BLaER1 (cell line): ENCODE data around the gene GJC2.

Experiments
- H3K27ac ChIP-seq: shearing (Covaris generic); formaldehyde crosslinking; 2 replicates; pipeline ENCODE4 v1.8.1; 2022
- H3K27me3 ChIP-seq: shearing (Covaris generic); formaldehyde crosslinking; 2 replicates; pipeline ENCODE4 v1.8.1; 2022
- H3K36me3 ChIP-seq: shearing (Covaris generic); formaldehyde crosslinking; 2 replicates; pipeline ENCODE4 v1.8.1; 2022
- H3K4me1 ChIP-seq: shearing (Covaris generic); formaldehyde crosslinking; 2 replicates; pipeline ENCODE4 v1.8.1; 2022
- H3K4me2 ChIP-seq: shearing (Covaris generic); formaldehyde crosslinking; 2 replicates; pipeline ENCODE4 v1.8.1; 2022
- H3K4me3 ChIP-seq: shearing (Covaris generic); formaldehyde crosslinking; 2 replicates; pipeline ENCODE4 v1.8.1; 2022
- H3K9ac ChIP-seq: shearing (Covaris generic); formaldehyde crosslinking; 2 replicates; pipeline ENCODE4 v1.8.1; 2022
- H3K9me3 ChIP-seq: shearing (Covaris generic); formaldehyde crosslinking; 2 replicates; pipeline ENCODE4 v1.8.1; 2022
- H4K20me1 ChIP-seq: shearing (Covaris generic); formaldehyde crosslinking; 2 replicates; pipeline ENCODE4 v1.8.1; 2022
- Cebpa-rat ChIP-seq: shearing (Covaris generic); IDR thresholded peaks from 2 replicates; pipeline ENCODE4 v1.8.1; 2022

Gene GJC2

GRCh38 chr1:228205526-228206436 is 56.1 kb downstream of the GJC2 start:
- no peak for TF ChIP-seq Cebpa-rat
- H3K27ac ChIP-seq, result no peak overlapping the region

GRCh38 chr1:228206582-228207351 is 57.0 kb downstream of the GJC2 start:
- Histone ChIP-seq H3K27ac (no peak overlapping the region), H3K4me2 (no peak overlapping the region)

More at GRCh38 chr1:228205526-228206436, 56.1 kb downstream of the GJC2 start:
- Histone ChIP-seq H3K27me3 (no peaks in the 10 kb centered on the region), H3K9me3 (no peaks in the 10 kb centered on the region), H3K4me1 (peaks cover 7% of the 10 kb centered on the region), H3K9ac (no peak overlapping the region), H3K36me3 (no peaks in the 10 kb centered on the region), H4K20me1 (no peaks in the 10 kb centered on the region), H3K4me2 (0 out of 2 replicates have a peak overlapping the region, but pooled peaks have one; percentile 4), H3K4me3 (no peak overlapping the region)

GRCh38 chr1:228207381-228207810 is 57.7 kb downstream of the GJC2 start:
- Histone ChIP-seq H3K36me3 (no peaks in the 10 kb centered on the region), H3K4me1 (peaks cover 8% of the 10 kb centered on the region), H3K27me3 (no peaks in the 10 kb centered on the region), H4K20me1 (no peaks in the 10 kb centered on the region), H3K27ac (no peak overlapping the region), H3K4me3 (no peak overlapping the region), H3K9ac (no peak overlapping the region), H3K4me2 (no peak overlapping the region), H3K9me3 (no peaks in the 10 kb centered on the region)
- no peak for TF ChIP-seq Cebpa-rat

More at GRCh38 chr1:228206582-228207351, 57.0 kb downstream of the GJC2 start:
- Histone ChIP-seq H3K4me1 (peaks cover 7% of the 10 kb centered on the region), H3K27me3 (no peaks in the 10 kb centered on the region), H3K9me3 (no peaks in the 10 kb centered on the region), H3K36me3 (no peaks in the 10 kb centered on the region), H3K4me3 (no peak overlapping the region), H4K20me1 (no peaks in the 10 kb centered on the region), H3K9ac (no peak overlapping the region)
- no peak for TF ChIP-seq Cebpa-rat

GRCh38 chr1:228207851-228208821 is 58.4 kb downstream of the GJC2 start, which contains the start of gene OBSCN:
Gene OBSCN, plus strand, starts transcription at chr1:228208044. Its CDS starts 3,740 bp downstream, at chr1:228211784.
- no peak within 1 kb of the TSS for H3K4me3 ChIP-seq
- H3K4me1 ChIP-seq, result peaks cover 11% of the 10 kb centered on the region
- TF ChIP-seq Cebpa-rat, result no peak
- H4K20me1 ChIP-seq, result no peaks in the 10 kb centered on the region
- no peaks in the 10 kb centered on the region for H3K36me3 ChIP-seq
- H3K27me3 ChIP-seq, result no peaks in the 10 kb centered on the region
- no peak within 1 kb of the TSS for H3K27ac ChIP-seq
- no peak within 1 kb of the TSS for H3K4me2 ChIP-seq
- no peak within 1 kb of the TSS for H3K9ac ChIP-seq
- H3K9me3 ChIP-seq, result no peaks in the 10 kb centered on the region

GRCh38 chr1:228208831-228209551 is 59.3 kb downstream of the GJC2 start:
- Histone ChIP-seq H4K20me1 (peaks cover 2% of the 10 kb centered on the region), H3K4me1 (peaks cover 13% of the 10 kb centered on the region), H3K27me3 (no peaks in the 10 kb centered on the region), H3K4me2 (no peak overlapping the region), H3K36me3 (no peaks in the 10 kb centered on the region), H3K9ac (no peak overlapping the region), H3K9me3 (no peaks in the 10 kb centered on the region), H3K4me3 (no peak overlapping the region), H3K27ac (no peak overlapping the region)
- TF ChIP-seq Cebpa-rat, result no peak
